CD4-positive, alpha-beta T cell treated with Interleukin-21 for 1 hour (primary cell): ENCODE results near the gene LRCH4.
A peak's percentile ranks its signal among the peaks of the same experiment; 100 is the strongest.

Experiments used
- DNase-seq: peaks from one replicate; pipeline ENCODE4 v3.0.0-alpha.2; 2020

The LRCH4 gene

DNA sequence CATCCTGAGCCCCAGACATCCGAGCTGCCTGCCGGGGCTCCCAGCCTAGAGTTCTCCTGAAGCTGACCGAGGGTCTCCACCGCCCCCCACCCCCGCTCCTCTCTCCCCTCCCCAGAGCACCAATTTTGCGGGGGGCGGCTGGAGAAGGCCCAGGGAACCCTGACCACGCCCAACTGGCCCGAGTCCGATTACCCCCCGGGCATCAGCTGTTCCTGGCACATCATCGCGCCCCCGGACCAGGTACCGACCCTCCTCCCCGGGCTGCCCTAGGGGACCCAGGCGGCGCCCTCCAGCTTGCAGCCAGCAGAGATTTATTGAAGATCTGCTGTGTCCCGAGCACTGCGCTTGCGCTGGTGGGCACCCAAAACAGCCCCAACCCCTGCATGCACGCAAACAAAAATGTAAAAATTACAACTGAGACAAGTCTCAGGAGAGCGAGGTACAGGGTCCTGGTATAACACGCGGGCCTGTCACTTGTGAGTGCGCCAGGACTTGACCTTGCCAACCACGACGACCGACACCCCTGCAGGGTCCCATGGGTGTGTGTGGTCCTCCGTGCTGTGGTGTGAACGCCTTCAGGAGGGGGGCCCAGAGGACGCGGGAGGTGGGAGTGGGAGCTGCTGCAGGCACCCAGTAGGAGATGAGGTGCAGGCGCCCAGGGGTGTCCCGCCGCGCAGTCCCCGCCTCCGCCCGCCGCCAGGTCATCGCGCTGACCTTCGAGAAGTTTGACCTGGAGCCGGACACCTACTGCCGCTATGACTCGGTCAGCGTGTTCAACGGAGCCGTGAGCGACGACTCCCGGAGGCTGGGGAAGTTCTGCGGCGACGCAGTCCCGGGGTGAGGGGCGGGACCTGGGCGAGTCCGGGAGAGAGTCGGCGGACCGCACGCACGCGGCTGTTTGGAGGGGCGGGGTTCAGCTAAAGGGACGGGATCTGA lies 19.3 kb upstream of the LRCH4 start:
- peak; percentile 38 for DNase-seq

DNA sequence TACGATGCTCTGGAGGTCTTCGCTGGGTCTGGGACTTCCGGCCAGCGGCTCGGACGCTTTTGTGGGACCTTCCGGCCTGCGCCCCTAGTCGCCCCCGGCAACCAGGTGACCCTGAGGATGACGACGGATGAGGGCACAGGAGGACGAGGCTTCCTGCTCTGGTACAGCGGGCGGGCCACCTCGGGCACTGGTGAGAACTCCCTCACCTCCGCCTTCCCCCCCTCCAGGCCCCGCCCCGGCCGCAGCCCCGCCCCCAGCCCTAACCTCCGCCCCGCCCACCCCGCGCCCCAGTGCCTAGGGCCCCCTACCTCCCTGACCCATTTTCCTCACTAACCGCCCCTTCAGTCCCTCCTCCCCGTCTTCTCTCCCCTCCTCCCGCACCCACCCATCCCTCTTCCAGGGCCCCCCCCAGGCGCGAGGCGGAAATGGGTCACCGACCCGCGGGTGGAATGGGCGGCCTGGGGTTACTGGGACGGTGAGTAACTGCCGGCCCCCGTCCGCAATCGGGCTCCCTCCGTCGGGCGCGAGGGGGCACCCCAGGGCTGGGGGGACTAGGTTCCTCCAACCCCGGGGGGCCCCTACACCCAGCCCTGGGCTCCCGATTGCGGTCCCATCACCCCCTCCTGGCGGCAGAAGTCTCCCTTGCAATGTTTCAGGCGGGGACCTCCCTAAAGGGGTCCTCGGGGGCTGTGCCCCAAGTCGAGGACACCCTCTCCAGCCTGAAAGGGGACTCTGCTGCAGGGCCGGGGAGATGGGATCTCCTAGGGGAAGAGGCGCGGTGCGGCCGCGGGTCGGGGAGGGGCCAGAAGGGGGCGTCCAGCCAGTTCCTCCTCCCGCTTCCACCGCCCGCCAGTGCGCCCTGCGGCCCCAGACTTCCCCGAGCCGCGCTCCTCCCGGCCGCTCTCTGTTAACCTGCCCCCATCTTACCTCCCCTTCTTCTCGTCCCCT lies 18.4 kb upstream of the LRCH4 start:
- DNase-seq, result peak; percentile 86

DNA sequence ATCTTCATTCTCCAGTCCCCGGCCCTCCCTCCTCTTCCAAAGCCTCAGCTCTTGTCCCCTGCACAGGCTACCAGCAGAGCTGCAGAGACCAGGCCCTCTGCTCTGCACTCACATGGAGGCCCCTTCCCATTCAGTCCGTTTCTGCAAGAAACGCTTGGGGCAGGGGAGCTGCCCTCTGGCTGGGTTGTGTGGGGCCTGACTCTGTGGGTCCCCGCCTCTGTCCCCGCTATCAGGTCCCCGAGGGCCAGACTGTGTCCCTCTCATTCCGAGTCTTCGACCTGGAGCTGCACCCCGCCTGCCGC lies 17.7 kb upstream of the LRCH4 start:
- no peak for DNase-seq

DNA sequence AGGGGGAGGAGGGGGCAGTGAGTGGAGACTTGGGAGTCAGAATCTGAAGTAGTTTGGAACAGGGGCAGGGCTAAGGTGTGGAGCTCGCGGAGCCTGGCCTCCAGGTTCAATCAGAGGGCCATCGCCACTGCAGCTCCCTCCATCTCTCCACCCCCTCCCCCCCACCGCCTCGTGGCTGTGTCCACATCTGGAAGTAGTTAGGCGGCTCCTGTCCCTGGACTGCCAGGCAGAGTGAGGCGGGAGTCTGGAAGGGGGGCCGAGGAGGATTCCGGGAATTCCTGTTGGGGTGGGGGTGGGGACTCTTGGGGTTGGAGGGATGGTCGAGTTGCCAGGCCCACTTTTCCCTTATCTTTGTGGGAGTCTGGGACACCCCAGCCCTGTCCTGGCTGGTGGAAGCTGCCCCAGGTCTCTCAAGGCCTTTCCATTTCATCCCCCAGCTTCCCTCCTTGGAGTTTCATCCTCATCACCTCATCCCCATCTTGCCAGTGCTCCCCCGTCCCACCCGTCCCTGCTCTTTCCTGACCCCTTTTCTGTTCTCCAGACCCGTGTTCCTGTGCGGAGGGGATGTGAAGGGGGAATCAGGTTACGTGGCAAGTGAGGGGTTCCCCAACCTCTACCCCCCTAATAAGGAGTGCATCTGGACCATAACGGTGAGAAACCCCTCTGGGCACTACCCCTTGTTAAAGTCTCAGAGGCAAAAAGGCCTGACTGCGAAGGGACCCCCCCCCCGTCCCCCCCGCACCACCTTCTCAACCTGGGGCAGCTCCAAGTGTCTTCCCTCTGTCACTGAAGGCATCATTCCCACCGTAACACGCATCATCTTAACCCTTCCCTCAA lies 17.2 kb upstream of the LRCH4 start:
- no peak for DNase-seq

DNA sequence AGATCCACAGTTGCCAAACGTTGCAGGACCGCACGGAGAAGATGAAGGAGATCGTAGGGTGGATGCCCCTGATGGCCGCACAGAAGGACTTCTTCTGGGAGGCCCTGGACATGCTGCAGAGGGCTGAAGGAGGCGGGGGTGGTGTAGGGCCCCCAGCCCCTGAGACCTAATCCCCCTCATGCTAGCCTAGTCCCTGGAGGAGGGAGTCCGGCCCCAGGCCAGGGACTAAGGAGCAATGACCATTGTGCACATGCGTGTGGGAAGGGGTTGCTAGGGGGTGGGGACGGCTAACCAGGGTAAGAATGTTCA lies 14.8 kb upstream of the LRCH4 start:
- DNase-seq, result no peak

DNA sequence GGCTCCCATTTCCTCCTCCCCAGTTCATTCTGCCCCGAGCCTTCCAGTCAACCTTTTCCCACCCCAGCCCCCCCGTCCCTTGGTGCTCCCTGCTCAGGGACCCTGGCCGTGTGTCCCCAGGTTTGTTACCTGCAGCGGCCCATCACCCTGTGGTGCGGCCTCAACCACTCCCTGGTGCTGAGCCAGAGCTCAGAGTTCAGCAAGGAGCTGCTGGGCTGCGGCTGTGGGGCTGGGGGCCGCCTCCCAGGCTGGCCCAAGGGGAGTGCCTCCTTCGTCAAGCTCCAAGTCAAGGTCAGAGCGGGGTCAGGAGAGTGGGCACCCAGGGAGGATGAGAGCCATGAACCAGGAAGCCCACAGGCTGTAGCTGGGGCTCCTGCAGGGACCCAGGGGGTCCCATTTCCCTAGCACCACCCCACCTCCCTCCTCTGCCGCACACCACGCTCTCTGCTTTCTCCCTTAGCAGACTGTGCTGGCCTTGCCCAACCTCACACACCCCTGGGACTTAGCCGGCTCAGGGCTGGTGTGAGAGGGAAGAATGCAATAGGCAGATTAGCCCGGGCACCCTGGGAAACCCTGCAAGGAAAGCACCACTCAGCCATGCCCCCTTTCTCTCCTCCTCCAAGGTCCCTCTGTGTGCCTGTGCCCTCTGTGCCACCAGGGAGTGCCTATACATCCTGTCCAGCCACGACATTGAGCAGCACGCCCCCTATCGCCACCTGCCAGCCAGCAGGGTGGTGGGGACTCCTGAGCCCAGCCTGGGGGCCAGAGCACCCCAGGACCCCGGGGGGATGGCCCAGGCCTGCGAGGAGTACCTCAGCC lies 14.2 kb upstream of the LRCH4 start:
- DNase-seq, result no peak

DNA sequence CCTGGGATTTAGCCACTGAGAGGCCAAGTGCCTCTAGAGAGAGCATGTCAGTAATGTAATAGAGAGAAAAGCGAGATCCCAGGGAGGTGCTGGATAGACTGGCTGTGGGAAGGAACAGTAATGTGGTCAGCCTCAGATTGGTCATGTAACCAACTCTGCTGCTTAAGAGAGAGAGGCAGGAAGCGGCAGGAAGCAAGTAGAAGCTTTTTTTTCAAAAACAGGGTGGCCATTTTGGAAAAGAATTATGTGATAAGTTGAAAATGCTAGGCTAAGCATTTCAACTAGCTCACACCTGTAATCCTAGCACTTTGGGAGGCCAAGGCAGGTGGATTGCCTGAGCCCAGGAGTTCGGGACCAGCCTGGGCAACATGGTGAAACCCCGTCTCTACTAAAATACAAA lies 12.5 kb upstream of the LRCH4 start:
- no peak for DNase-seq

DNA sequence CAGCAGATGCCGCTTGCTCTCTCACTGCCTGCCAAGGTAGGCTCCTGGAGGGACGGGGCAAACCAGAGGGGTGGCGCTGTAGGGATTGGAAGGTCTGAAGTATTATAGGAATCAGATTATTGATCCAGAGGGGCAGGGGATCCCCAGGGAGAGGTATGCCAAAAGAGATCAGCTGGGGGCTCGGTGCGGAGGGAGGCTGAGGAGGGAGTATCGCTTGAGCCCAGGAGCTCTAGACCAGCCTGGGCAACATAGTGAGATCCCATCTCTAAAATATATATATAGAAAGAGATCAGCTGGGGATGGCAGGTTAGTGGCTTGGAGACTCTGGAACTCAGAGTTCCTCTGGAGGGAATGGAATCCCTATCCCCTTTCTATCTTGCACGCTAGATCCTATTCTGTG lies 9.3 kb upstream of the LRCH4 start:
- no peak for DNase-seq

DNA sequence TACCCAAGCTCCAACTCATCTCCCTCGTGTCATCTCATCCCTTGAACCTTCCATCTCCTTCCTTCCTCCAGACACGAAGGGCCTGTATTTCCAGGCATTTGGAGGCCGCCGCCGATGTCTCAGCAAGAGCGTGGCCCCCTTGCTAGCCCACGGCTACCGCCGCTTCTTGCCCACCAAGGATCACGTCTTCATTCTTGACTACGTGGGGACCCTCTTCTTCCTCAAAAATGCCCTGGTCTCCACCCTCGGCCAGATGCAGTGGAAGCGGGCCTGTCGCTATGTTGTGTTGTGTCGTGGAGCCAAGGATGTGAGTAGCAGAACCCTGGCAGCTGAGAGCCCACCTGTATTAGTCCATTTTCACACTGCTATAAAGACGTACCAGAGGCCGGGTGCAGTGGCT lies 5.7 kb upstream of the LRCH4 start:
- DNase-seq, result no peak

DNA sequence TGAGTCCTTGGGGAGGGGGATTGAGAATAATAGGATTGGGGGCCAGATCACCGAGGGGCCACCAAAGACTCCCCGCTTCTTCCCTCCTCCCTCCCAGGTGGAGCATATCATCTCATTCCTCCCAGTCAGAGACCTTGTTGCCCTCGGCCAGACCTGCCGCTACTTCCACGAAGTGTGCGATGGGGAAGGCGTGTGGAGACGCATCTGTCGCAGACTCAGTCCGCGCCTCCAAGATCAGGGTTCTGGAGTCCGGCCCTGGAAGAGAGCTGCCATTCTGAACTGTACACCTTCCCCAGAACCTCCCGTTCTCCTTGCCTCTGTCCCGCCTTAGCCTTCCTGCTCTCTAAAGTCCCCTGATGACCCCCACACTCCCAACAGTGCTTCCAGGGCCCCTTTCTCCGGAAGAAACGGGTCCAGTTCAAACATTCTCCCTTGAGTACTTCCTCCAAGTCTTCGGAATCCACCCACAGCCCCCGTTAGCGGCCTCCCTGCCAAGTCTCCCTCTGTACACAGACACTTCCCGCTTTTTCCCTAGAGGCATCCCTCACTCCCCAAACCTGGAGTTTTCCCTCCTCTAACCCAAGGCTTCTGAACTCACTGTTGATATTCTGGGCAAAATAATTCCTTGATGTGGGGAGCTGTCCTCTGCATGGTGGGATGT lies 4.3 kb upstream of the LRCH4 start:
- DNase-seq, result no peak

DNA sequence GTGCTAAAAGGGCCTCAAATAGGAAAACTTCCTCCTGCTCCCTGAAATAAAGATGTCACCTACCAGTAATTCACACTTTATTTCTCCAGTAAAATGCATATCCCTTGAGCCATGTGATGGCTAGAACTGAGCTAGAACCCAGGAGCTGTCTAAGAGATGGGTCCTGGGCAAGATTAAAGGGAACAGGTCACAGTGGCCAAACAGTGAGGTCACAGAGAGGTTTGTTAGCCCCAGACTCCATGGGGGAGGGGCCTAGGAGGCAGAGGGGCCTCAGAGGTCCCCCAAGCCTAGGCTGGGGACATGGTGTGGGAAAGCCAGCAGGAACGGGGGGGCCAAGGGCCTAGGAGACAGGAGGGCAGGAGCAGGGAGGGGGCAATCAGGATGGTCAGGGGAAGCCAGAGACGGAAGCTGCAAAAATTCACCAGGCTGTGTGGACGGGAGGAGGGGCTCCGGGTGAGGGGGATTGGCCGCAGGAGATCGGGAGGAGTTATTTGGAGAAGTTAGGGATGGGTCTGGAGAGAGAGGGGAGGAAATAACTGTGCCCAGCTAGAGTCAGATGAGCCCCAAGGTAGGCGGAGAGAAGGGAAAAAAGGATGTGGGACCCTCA lies 3.5 kb upstream of the LRCH4 start:
- DNase-seq, result no peak

DNA sequence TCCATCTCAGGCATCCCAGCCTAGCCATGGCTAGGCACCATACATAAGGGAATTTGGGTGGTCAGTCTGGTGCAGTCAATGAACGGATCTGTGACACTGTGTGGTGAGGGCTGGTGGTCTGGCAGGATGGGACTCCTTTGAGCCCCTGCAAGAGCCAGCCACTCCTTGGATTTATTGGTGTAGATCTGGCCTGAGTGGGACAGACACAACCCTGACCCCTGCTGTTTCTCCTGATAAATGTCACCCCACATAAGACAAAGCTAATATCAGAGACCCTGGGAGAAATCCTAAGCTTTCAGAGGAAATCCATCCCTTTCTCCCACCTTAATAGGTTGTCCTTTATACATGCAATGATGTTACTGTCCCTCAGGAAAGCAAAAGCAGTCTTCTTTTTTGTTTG lies 2.5 kb upstream of the LRCH4 start:
- DNase-seq, result no peak

DNA sequence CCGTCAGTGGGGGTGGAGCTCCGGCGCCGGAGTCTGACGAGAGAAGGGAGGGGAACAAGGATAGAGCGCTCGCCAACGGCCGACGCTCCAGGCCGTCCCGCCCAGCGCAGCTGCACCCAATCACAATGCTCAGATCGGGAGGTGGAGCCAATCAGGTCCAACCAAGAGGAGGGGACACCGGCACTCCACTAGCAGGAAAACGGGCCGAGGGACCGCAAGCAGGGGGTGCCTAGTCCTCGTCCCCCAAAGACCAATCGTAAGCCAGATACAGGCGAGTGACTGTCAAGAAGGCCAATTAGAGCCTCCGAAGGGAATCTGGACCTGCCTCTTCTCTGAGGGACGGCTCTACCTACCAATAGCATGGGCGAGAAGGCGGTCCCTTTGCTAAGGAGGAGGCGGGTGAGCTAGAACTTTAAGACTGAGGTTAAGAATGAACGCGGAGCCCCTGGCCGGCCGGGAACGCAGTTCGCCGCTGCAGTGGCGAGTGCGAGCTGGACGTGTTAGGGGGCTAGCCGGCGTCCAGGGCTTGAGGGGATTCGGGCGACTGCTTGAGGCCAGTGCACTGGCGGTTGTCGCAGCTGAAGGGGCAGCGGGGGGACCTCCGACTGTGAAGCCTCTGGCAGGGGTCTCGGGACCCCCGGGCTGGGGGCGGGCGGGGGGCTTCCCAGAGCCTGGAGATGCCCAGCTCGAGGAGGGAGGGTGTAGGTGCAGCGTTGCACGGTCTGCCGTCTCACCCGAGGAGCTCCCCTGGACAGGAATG lies 517 bp upstream of the LRCH4 start, which contains the start of gene FBXO24:
FBXO24 (plus strand) TSS at position 63 of the 760 bp plus-strand sequence; CDS start at position 361, 298 bp downstream.
- peak; percentile 100 for DNase-seq

DNA sequence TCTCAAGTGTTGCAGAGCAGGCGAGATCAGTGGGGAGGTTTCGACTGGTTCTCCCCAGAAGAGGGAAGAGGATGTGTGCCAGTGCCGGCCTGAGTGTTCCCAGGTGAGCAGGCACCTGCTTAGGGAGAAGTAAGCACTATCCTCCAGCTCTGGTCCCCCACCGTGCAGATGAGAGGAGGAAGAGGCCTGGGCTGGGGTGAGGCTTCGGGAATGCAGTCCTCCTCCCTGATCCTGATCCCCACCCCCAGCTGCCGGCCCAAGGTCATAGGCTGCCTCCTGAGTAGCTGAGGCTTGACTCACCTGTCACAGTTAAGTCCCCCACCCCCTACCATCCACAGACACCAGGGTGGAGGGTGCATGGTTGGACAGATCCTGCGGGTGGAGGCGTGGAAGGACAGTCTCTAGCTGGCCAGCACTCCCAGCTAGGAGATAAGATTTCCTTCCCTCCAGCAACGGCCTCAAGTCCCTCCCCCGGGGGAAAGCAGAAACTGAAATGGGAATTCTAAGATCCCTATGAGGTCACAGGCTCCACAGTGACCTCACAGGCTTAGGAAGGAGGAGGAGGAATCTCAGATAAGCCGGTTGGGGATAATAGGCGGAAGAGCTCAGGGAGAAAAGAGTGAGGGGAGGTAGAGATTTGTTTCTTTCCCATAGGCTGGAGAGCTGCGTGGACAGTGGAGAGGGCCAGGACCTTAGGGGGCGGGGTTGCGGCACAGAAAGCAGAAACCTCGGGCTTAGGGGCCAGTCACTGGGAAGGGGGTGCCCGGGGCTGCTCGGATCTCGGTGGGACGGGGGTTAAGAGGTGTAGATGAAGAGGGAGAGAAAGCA lies 1.0 kb downstream of the LRCH4 start:
- no peak for DNase-seq

DNA sequence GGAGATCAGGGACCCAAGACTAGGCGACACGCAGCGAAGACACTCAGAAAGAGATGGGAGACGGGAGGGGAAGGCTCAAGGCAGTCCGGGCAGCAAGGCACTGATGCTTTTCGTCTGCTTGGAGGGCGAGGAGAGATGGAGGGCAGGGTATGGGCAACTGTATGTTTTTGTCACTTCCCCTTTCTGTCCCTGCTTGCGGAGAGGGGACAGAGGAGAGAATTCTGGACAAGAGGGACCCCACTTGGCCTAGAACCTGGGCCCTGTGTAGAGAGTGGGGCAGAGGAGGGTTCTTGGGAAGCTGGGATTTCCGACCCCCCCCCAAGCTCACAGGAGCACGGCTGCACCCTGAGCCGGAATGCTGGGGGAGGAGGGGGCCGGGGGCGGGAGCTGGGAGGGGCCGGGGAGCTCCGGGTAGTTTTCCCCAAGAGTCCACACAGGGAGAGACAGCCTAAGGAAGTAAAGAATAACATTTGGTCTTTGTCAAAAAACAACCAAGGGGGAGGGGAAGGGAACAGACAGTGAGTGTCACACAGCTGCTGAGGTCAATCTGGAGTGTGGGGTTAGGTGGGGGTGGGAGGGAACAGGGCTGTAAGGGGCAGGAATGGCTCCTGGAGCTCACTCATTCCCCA lies 1.8 kb downstream of the LRCH4 start:
- no peak for DNase-seq

DNA sequence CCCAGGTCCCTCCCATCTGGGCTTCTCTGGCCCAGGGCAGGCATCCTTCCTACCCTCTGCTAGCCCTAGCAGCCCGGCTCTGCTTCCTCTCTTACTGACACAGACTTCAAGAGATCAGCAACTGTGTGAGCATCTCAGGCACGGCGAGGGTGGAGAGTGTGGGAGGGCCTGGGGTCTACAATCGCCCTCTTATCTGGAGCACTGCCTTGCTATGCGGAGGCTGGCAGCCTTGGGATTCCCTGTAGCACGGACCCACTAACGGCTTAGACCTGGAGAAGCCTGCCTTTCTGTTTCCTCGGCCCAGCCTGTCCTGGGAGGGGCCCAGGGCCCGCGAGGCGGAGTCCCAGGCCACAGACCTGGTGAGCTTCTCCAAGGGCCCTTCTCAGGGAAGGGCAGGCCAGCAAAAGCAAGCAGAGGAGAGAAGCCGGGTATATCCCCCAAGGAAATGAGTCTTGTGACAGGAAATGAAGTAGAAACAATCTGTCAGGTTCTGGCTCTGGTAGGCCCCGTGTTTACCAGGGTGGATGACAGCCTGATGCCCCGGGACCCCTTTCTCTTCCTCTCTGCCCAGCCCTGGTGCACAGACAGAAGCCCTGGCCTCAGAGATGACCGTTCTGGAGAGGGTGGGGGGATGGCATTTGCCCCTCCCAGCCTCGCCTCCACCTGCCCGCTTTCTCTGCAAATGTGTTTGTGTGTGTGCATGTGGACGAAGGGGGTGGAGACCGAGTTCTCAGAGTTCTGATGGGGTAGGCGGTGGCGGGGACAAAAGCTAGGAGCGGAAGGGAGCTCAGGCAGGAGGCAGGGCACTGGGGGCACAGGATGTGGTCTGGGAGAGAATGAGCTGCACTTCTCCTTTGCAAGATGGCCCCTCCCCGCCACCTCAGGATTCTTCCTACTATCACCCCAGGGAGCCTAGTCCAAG lies 2.5 kb downstream of the LRCH4 start:
- peak; percentile 69 for DNase-seq

DNA sequence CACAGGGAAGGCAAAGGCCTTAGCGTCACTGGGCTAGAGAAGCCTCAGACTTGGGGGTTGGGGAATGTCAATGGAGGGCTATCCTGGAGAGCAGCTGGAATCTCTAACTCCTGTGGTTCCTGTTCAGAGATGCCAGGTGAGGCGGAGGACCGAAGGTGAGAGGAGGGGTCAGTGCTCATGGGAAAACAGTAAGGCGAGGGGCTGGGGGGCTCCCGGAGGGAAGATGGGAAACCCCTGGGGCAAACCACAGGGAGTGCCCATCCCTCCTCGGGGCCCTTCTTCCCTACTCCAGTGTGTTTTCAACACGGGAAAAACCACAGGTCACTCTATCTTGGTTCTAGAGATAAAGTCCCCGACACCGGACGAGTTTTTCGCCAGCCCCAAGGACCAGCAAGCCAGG lies 3.3 kb downstream of the LRCH4 start:
- DNase-seq, result no peak

DNA sequence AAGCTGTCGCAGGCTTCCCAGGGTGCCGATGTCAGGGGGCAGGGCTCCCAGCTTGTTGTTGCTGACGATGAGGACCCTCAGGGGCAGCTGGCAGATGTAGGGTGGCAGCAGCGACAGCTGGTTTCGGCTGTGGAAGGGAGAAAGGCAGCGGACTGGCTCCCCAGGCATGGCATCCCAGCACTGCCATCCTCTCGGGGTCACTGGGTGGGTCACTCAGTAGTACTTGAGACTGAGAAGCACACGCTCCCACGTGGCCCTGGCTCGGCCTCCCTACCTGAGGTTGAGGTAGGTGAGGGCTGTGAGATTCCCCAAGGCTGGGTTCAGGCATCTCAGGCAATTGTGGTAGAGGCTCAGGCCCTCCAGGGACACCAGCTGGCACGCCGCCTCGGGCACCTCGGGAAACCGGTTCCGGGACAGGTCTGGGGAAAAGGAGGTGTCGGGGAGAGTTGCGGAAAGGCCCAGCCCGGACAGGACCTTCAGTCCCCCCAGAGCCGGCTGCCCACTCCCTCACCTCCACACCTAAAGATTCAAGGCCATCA lies 3.8 kb downstream of the LRCH4 start:
- DNase-seq, result no peak
